HG03558 (cell line): ENCODE measurements around the gene TMTC2.
"Not testable (repeated sequence)": the region's sequence is repeated elsewhere in the genome, so short reads cannot be mapped to it uniquely, and the experiment has no call there.

Experiments used
- ATAC-seq: cut with Tn5 transposase; IDR thresholded peaks from one replicate; pipeline ENCODE4 v1.9.1; 2021; ENCODE audit warnings: moderate number of reproducible peaks; ENCODE audit not compliant: unreplicated experiment; ENCODE audit errors: extremely low read depth

The TMTC2 gene

DNA sequence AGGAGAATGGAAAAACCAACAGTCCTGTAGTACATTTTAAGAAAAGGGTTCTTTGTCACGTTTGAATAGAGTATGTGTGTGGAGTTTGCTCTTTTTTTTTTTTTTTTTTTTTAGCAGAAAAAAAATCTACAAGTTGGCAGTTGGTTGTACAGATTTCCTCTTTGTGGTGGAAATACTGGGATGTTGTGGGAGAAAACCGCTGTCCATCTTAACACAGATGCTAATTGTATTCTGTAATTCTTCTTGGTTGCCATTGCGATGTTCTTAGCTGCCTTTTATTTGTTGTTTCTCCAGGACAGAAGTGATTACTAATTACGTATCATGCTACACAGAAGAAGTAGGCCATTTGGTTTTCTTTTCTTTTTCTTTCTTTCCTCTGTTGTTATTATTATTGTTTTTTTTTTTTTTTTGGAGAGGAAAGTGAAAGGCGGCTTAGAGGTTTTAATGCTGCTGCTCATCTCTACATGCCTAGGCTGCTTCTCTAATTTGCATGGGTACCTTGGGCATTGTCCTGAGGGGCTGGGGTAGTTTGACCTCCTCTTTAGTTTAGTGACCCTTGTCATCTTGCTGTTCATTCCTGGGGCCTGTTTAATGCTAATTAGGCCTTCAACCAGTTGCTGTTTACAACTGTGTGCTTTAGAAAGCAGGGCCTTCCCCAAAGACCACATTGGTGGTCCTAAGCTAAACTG lies 94.7 kb downstream of the TMTC2 start:
- no peak for ATAC-seq

DNA sequence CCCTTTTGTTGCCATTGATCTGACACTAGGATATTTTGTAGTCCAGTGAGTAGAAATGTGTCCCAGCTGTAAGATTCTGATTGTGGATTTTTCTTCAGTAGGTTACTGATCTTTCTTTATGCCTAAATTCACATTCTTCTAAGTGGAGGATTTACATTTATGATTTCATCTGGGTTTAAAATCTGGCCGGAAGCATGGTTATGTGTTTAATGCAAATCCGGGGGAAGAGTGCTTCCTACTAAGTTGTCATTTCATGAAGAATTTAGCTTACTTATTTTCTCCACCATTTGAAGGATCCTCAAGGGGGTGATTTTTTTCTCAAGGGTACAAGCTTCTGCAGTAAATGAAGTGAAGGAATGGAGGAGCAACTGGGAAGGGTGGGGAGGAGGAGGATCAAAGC lies 96.7 kb downstream of the TMTC2 start:
- ATAC-seq: no peak

- ATAC-seq: no peak
These were observed 100.3 kb downstream of the TMTC2 start for GRCh38 chr12:82787016-82787415.

- ATAC-seq: no peak
These were observed 101.9 kb downstream of the TMTC2 start for GRCh38 chr12:82788594-82788993.

DNA sequence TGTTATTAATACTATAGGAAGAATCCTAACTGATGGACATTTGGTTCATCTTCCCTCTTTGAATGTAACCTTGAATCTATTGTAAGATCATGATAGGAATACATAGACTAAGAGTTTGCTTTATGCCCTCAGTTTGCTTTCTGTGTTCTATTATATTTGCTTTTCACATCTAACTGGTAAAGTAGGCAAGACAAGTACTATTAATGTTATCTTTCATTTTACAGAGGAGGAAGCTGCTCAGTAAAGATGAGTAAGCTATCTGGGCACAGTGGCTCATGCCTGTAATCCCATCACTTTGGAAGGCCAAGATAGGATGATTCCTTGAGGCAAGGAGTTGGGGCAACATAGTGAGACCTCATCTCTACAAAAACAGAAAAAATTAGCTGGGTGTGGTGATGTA lies 103.0 kb downstream of the TMTC2 start:
- ATAC-seq: no peak

DNA sequence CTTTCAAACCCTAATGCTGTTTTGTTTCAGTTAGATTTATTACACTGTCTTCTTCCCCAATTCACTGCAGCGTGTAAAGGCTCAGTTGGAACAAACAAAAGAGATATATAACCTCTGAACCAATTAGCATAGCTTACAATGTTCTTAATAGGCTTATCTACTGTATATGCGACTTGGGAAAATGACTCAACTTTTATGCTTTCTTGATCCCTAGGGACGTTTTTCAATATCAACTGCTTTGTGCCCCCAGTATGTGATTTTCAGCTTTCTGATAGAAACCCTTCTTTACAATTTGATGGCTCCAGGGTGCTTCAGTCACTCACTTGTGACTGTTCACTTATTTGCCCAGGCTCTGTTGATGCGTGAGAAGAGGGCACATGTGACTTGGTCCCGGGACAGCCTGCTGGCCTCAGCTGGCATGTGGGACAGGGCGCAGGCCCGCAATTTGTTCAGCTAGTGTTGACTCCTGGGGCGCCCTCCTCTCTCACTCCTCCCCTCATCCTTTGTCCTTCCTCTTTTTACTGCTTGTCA lies 107.1 kb downstream of the TMTC2 start:
- no peak for ATAC-seq

- no peak for ATAC-seq
These were observed 110.8 kb downstream of the TMTC2 start for GRCh38 chr12:82797480-82797879.

GRCh38 chr12:82800185-82800584 lies 113.5 kb downstream of the TMTC2 start:
- ATAC-seq: no peak

- ATAC-seq: no peak
These were observed 115.4 kb downstream of the TMTC2 start for GRCh38 chr12:82801951-82802610.

GRCh38 chr12:82803201-82803600 lies 116.5 kb downstream of the TMTC2 start:
- no peak for ATAC-seq

DNA sequence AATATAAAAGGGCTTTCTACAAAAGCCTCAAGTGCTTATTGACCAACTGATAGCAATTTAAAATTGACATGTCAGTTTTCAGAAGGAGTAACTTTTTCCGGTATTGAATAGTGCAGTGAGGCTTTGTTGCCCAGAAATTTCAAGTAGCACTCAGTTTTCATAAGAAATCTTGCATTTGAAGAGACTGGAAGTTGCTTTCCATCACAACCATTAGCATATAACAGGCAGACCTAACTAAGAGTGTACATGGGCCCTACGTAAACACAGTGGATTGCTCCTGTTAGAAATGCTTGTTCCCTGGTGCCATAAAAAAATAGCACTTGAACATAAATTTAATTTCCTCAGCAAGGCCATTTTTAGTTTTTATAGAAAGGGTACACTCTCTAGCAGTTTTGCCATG lies 117.9 kb downstream of the TMTC2 start:
- no peak for ATAC-seq

DNA sequence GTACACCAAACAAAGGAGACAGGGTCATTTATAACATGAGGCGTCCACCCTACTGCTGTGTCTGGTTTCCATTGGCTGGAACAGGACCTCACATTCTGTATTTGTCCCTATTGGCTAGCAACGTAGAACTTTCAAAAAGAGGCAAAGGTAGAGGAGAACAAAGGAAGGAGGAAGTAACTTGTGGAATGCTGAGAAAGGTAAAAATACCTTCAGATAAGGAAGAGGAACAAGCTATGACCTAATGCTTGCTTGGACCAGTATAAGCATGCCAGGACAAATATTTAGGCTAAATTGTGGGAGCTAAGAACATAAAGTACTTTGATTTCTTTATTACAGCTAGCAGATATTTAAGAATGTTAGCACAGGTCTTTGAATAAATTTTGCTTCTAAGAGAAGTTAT lies 118.3 kb downstream of the TMTC2 start:
- not testable (repeated sequence) for ATAC-seq

DNA sequence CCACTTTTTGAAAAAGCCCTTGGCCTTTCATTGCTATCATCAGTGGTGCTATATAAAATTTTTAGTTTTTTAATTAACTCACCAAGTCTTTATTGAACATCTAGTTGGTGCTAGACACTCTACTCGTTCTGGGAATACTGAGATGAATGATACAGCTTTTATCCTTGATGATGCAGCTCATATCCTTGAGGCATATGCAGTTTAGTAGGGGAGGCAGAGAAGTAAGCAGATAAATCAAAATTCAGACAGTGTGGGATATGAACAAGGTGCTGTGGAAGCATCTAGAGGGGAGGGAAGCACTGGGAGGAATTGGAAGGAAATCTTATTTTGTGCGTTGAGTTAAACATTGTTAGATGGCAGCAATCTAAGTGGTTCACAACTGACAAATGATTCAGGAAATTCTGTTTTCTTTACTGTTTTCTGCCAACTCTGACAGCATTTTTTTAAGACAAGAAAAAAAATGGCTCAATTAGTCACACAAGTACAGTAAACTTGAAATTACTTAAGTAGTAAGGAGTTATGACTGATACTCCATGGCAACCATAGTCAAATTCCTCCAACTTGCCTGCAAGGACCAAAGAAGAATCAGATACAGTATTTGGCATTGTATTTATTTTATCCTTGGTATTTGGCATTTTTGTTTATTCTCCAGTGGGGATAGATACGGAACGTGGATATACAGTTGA lies 119.2 kb downstream of the TMTC2 start:
- no peak for ATAC-seq

DNA sequence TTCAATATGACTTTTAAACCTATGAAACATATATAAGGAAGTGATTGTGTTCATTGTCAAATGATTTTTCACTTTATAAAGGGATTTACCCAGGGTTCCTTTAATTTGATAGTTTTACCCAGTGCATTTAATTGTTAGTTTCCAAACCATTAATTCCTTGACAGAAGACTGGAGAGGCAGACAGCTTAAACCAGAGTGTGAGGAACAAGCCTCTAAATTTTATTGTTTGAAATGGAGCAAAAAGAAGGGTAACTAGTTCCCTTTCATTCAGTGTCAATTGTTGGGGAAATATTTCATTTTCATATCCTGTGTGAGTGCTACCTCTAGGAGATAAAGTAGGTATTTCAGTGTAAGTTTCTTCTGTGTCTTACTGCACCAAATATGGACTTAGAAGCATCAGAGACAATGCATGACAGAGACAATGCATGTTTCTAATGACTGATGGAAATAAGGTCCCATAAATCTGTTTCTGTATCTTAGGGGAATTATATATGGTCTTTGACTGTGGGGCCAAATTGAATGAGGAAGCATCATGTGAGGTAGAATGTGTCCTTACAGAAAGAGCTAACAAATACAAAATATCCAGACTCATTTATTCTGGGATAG lies 120.5 kb downstream of the TMTC2 start:
- no peak for ATAC-seq

DNA sequence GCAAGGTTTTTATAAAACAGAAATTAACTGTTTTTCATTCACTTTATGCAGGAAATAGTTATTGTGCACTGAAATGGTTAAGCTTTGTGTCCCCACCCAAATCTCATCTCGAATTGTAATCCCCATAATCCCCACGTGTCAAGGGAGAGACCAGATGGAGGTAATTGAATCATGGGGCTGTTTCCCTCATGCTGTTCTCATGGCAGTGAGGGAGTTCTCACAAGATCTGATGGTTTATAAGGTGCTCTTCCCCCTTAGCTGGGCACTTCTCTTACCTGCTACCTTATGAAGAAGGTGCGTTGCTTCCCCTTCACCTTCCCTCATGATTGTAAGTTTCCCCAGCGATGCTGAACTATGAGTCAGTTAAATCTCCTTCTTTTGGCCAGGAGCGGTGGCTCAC lies 123.9 kb downstream of the TMTC2 start:
- ATAC-seq: no peak

GRCh38 chr12:82817368-82817767 lies 130.7 kb downstream of the TMTC2 start:
- no peak for ATAC-seq

GRCh38 chr12:82818271-82819035 lies 131.7 kb downstream of the TMTC2 start:
- ATAC-seq: no peak

- ATAC-seq: no peak
These were observed 139.8 kb downstream of the TMTC2 start for GRCh38 chr12:82826505-82826904.

GRCh38 chr12:82832096-82832495 lies 145.4 kb downstream of the TMTC2 start:
- ATAC-seq: no peak

DNA sequence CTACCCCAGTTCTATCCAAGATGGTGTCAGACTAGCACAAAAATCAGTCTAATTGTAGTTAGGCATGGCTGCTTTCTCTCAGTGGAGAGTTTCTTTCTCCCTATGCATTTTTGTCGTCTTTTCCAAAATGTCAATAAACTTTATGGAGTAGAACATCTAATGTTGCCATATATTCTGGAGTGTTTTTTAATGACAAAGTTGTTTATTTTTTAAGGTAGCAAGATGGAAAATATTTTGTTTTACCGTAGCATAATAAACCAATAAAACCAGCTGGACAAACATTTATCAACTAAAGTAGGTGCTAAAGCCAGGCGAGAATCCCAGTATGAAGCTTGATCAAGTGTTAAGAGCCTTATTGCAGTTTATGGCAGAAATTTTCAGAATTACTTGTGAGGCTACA lies 146.3 kb downstream of the TMTC2 start:
- no peak for ATAC-seq
